Body of pancreas (tissue), 4 donors: ENCODE measurements around the gene OR4D9. TPM values are rescaled to one million over a fixed set of nuclear protein-coding genes. Genes with fewer than 3 reads are reported as not detected.

Source experiments
- ATAC-seq: fragments of 150-250 bp; one replicate; pipeline ENCODE4 v1.9.1; 2016
- DNase-seq, 4 donors: peaks; one replicate each; pipeline ENCODE4 v3.0.0-alpha.2; 2019
- H3K27ac ChIP-seq, 4 donors: fragments of 200-600 bp; sonication (generic); 1 replicate in 3 of 4; 2 replicates in 1 of 4; pipeline versions ENCODE4 v1.5.1 to v1.6.1; 2016 to 2019; ENCODE audit warnings: mild to moderate bottlenecking in 1 of 4, mixed read lengths in 1 of 4, moderate library complexity in 1 of 4
- H3K27me3 ChIP-seq, 2 donors: fragments of 200-600 bp; sonication (generic); one replicate each; pipeline ENCODE4 v1.6.0; 2016; ENCODE audit warnings: mild to moderate bottlenecking in 1 of 2
- H3K36me3 ChIP-seq, 2 donors: fragments of 200-600 bp; sonication (generic); replicated peaks in 1 of 2; 2 replicates each; pipeline ENCODE4 v1.5.1; 2016; ENCODE audit warnings: low read depth in 2 of 2; ENCODE audit not compliant: insufficient read depth in 1 of 2
- H3K4me1 ChIP-seq: fragments of 200-600 bp; sonication (generic); one replicate; pipeline ENCODE4 v1.6.0; 2016
- H3K4me3 ChIP-seq, 2 donors: fragments of 200-600 bp; sonication (generic); 1 replicate in 1 of 2; 2 replicates in 1 of 2; pipeline ENCODE4 v1.5.1; 2016 to 2019
- H3K9me3 ChIP-seq, 3 donors: fragments of 200-600 bp; sonication (generic); 1 replicate in 2 of 3; 2 replicates in 1 of 3; pipeline ENCODE4 v1.5.1; 2016
- CTCF ChIP-seq, 7 experiments: fragments of 450-650 bp in 4 of 7; fragments of 200-600 bp in 3 of 7; sonication (generic) in 3 of 7; IDR thresholded peaks; one replicate each; pipeline ENCODE4 v1.5.1; 2016 to 2019; ENCODE audit warnings: antibody characterized with exemption in 7 of 7
- POLR2A ChIP-seq, 3 donors: fragments of 450-650 bp; IDR thresholded peaks; one replicate each; pipeline ENCODE4 v1.6.1; 2016; ENCODE audit warnings: antibody characterized with exemption in 3 of 3, mild to moderate bottlenecking in 2 of 3
- WGBS, 2 donors: methylation state at CpG; one replicate each; pipeline ENCODE4 v1.1.5; 2017; 5-methylcytosine and 5-hydroxymethylcytosine counted together
- intact Hi-C: fragments of 100-400 bp; cut with DNase I; formaldehyde crosslinking; loops from one replicate; pipeline ENCODE4 v1.15.1; 2023
- total RNA-seq, 2 donors: library from RNA; depleted of rRNA; stranded (reverse); fragments of >200 nt; gene quantifications; one replicate each; pipeline ENCODE4 v1.1.0, GENCODE V29; 2016

The OR4D9 gene
- total RNA-seq, 2 donors from 2014 or later: not detected

GRCh38 chr11:59520741-59521140 is 9.4 kb downstream of the OR4D9 start:
- no peaks in the 10 kb centered on the region for H3K27me3 ChIP-seq
- no peak overlapping the region for H3K4me3 ChIP-seq
- intact Hi-C loops: no loop called here
- H3K9me3 ChIP-seq: no peaks in the 10 kb centered on the region
- no peaks in the 10 kb centered on the region for H3K36me3 ChIP-seq
- DNase-seq (no peak), ATAC-seq (no peak)
- no peak overlapping the region for H3K27ac ChIP-seq
- no peak for TF ChIP-seq CTCF (IDR thresholded peaks at IDR 0.05)
- no peak for TF ChIP-seq POLR2A (IDR thresholded peaks at IDR 0.05)
- WGBS, 2 donors: 79% methylated on average over 5 of the region's 5 CpGs
- H3K4me1 ChIP-seq: no peaks in the 10 kb centered on the region

- DNase-seq (no peak), ATAC-seq (no peak)
- H3K27ac ChIP-seq: no peak overlapping the region
- H3K36me3 ChIP-seq: no peaks in the 10 kb centered on the region
- no peaks in the 10 kb centered on the region for H3K27me3 ChIP-seq
- no peaks in the 10 kb centered on the region for H3K9me3 ChIP-seq
- WGBS, 2 donors: 22 to 28% methylated on average over 1 of the region's 1 CpG
- TF ChIP-seq POLR2A (IDR thresholded peaks at IDR 0.05) (no peak), CTCF (IDR thresholded peaks at IDR 0.05) (no peak)
- no peak overlapping the region for H3K4me3 ChIP-seq
- intact Hi-C loops: no loop called here
- H3K4me1 ChIP-seq: no peaks in the 10 kb centered on the region
Measured at GRCh38 chr11:59523541-59523940, 12.2 kb downstream of the OR4D9 start.

- H3K4me3 ChIP-seq: no peak overlapping the region
- 62 to 65% methylated on average over 7 of the region's 7 CpGs for WGBS, 2 donors
- DNase-seq: no peak
- H3K4me1 ChIP-seq: no peaks in the 10 kb centered on the region
- no peaks in the 10 kb centered on the region for H3K9me3 ChIP-seq
- intact Hi-C loops: no loop called here
- no peaks in the 10 kb centered on the region for H3K27me3 ChIP-seq
- H3K36me3 ChIP-seq: no peaks in the 10 kb centered on the region
- no peak for TF ChIP-seq CTCF (IDR thresholded peaks at IDR 0.05)
- TF ChIP-seq POLR2A (IDR thresholded peaks at IDR 0.05): no peak
- ATAC-seq: no peak
- no peak overlapping the region for H3K27ac ChIP-seq
Measured at GRCh38 chr11:59528711-59529110, 17.4 kb downstream of the OR4D9 start.

- H3K27me3 ChIP-seq: no peaks in the 10 kb centered on the region
- no peak for ATAC-seq
- DNase-seq: no peak
- TF ChIP-seq CTCF (IDR thresholded peaks at IDR 0.05) (no peak), POLR2A (IDR thresholded peaks at IDR 0.05) (no peak)
- H3K4me1 ChIP-seq: peaks cover 1% of the 10 kb centered on the region
- H3K36me3 ChIP-seq: no peaks in the 10 kb centered on the region
- no peak overlapping the region for H3K4me3 ChIP-seq
- intact Hi-C loops: no loop called here
- H3K27ac ChIP-seq: no peak overlapping the region
- WGBS, 2 donors: 67% methylated on average over 2 of the region's 2 CpGs
- no peaks in the 10 kb centered on the region for H3K9me3 ChIP-seq
Measured at GRCh38 chr11:59532620-59533019, 21.3 kb downstream of the OR4D9 start.

- TF ChIP-seq CTCF (IDR thresholded peaks at IDR 0.05) (no peak), POLR2A (IDR thresholded peaks at IDR 0.05) (no peak)
- no peak for DNase-seq
- no peak overlapping the region for H3K4me3 ChIP-seq
- ATAC-seq: no peak
- intact Hi-C loops: no loop called here
- peaks cover 7% of the 10 kb centered on the region for H3K4me1 ChIP-seq
- 72 to 100% methylated on average over 1 of the region's 1 CpG for WGBS, 2 donors
- no peaks in the 10 kb centered on the region for H3K9me3 ChIP-seq
- H3K27me3 ChIP-seq: no peaks in the 10 kb centered on the region
- no peak overlapping the region for H3K27ac ChIP-seq
- no peaks in the 10 kb centered on the region for H3K36me3 ChIP-seq
Measured at GRCh38 chr11:59534676-59535075, 23.3 kb downstream of the OR4D9 start.
